Ovary (tissue), 9 donors: ENCODE measurements around the gene PAM. TPM values are rescaled to one million over a fixed set of nuclear protein-coding genes. Genes with fewer than 3 reads are reported as not detected.

Experiments
- DNase-seq, 5 donors: peaks; one replicate each; pipeline ENCODE4 v3.0.0-alpha.2; 2019 to 2020
- H3K27ac ChIP-seq, 2 donors: fragments of 200-600 bp; one replicate each; pipeline versions ENCODE4 v1.5.1 to v1.8.0; 2019 to 2022
- H3K27me3 ChIP-seq: fragments of 200-600 bp; one replicate; pipeline ENCODE4 v1.8.0; 2022
- H3K36me3 ChIP-seq: fragments of 200-600 bp; sonication (generic); one replicate; pipeline ENCODE4 v1.5.1; 2019
- H3K4me1 ChIP-seq: one replicate; pipeline ENCODE4 v1.8.1; 2013; ENCODE audit warnings: mild to moderate bottlenecking, moderate library complexity; ENCODE audit not compliant: insufficient read depth
- H3K4me3 ChIP-seq: fragments of 200-600 bp; sonication (generic); one replicate; pipeline ENCODE4 v1.5.1; 2017
- H3K9me3 ChIP-seq, 2 donors: fragments of 200-600 bp in 1 of 2; sonication (generic) in 1 of 2; one replicate each; pipeline versions ENCODE4 v1.5.1 to v1.8.1; 2013 to 2019; ENCODE audit warnings: mild to moderate bottlenecking in 1 of 2, moderate library complexity in 1 of 2
- CTCF ChIP-seq, 3 donors: fragments of 450-650 bp in 2 of 3; fragments of 200-600 bp in 1 of 3; IDR thresholded peaks; one replicate each; pipeline versions ENCODE4 v1.5.1 to v1.8.0; 2016 to 2022; ENCODE audit warnings: antibody characterized with exemption in 3 of 3, mild to moderate bottlenecking in 1 of 3
- EP300 ChIP-seq: sonication (generic); formaldehyde crosslinking; IDR thresholded peaks from one replicate; pipeline ENCODE4 v1.6.1; 2017; ENCODE audit warnings: antibody characterized with exemption
- POLR2A ChIP-seq: fragments of 450-650 bp; IDR thresholded peaks from one replicate; pipeline ENCODE4 v1.6.1; 2017; ENCODE audit warnings: antibody characterized with exemption, mild to moderate bottlenecking, moderate library complexity
- WGBS, 3 donors: extraction: QIAGEN DNeasy Blood & Tissue Kit in 1 of 3; methylation state at CpG; one replicate each; pipeline versions ENCODE4 v1.1.5 to v1.1.7; 2013 to 2017; 5-methylcytosine and 5-hydroxymethylcytosine counted together
- intact Hi-C, 4 donors: fragments of 100-400 bp; cut with DNase I; formaldehyde crosslinking; loops; one replicate each; pipeline versions ENCODE4 v1.11.0 to v1.15.1; 2022 to 2023
- polyA plus RNA-seq, 2 donors: library from polyadenylated mRNA; stranded (reverse); fragments of 200-250 nt in 1 of 2; fragments of 350-450 nt in 1 of 2; fragmentation: Illumina TruSeq in 1 of 2; extraction: RNeasy Lipid Tissue Mini Kit (QIAGEN cat#74804) in 1 of 2; gene quantifications; one replicate each; pipeline ENCODE4 v1.2.3, GENCODE V29; 2013 to 2014
- total RNA-seq, 7 donors: library from RNA; depleted of rRNA in 2 of 7; stranded (reverse); fragments of >200 nt in 2 of 7; fragmentation: NEBNext Ultra II Directional in 3 of 7; extraction: Animal tissue kit (Norgen Biotek cat#: 25700) in 3 of 7; gene quantifications; one replicate each; pipeline versions ENCODE4 v1.1.0 to v1.2.4, GENCODE V29; 2016 to 2023
- donor health status: DM: no; HTN: no; CAD: no; lungs with moderate emphysema.
- donor health status: DM: no; HTN: no; CAD: no.
- donor health status: Bipolar disorder and iron deficiency.
- donor health status: DM: yes; HTN: yes; CAD: no.
- donor health status: DM: no; HTN: no; CAD: no.
- donor health status: DM: yes; HTN: yes; CAD: no.

Gene PAM
- total and polyA plus RNA-seq, 9 donors = 124 to 431 (median 187) TPM

GRCh38 chr5:102922799-102923477 lies 167.8 kb downstream of the PAM start:
- no peaks in the 10 kb centered on the region for H3K27me3 ChIP-seq
- no peaks in the 10 kb centered on the region for H3K9me3 ChIP-seq
- no peak overlapping the region for H3K27ac ChIP-seq
- WGBS, 3 donors = 71 to 79% (median 74%) methylated on average over 4 of the region's 4 CpGs
- no peak for DNase-seq
- H3K36me3 ChIP-seq = no peaks in the 10 kb centered on the region
- H3K4me3 ChIP-seq = no peak overlapping the region
- TF ChIP-seq CTCF (IDR thresholded peaks at IDR 0.05) (no peak), EP300 (no peak), POLR2A (no peak)
- intact Hi-C loops = no loop called here
- H3K4me1 ChIP-seq = no peaks in the 10 kb centered on the region

GRCh38 chr5:102924963-102925362 lies 169.9 kb downstream of the PAM start:
- no peak overlapping the region for H3K27ac ChIP-seq
- H3K4me3 ChIP-seq = no peak overlapping the region
- no peak for TF ChIP-seq EP300
- TF ChIP-seq CTCF (IDR thresholded peaks at IDR 0.05) = no peak
- no peak for TF ChIP-seq POLR2A
- H3K4me1 ChIP-seq = no peaks in the 10 kb centered on the region
- no peaks in the 10 kb centered on the region for H3K9me3 ChIP-seq
- H3K27me3 ChIP-seq = no peaks in the 10 kb centered on the region
- no peaks in the 10 kb centered on the region for H3K36me3 ChIP-seq
- DNase-seq = no peak
- 70 to 81% (median 73%) methylated on average over 2 of the region's 2 CpGs for WGBS, 3 donors
- intact Hi-C loops = no loop called here

- no peaks in the 10 kb centered on the region for H3K27me3 ChIP-seq
- intact Hi-C loops = no loop called here
- 89 to 93% (median 93%) methylated on average over 6 of the region's 6 CpGs for WGBS, 3 donors
- no peak for DNase-seq
- no peak for TF ChIP-seq CTCF (IDR thresholded peaks at IDR 0.05)
- no peak for TF ChIP-seq POLR2A
- no peak for TF ChIP-seq EP300
- peaks cover 5% of the 10 kb centered on the region for H3K4me1 ChIP-seq
- no peaks in the 10 kb centered on the region for H3K36me3 ChIP-seq
- no peaks in the 10 kb centered on the region for H3K9me3 ChIP-seq
- H3K4me3 ChIP-seq = no peak overlapping the region
- H3K27ac ChIP-seq = no peak overlapping the region
Observed at GRCh38 chr5:102927007-102927406, 171.9 kb downstream of the PAM start.

- Histone ChIP-seq H3K27me3 (no peaks in the 10 kb centered on the region), H3K27ac (no peak overlapping the region), H3K36me3 (no peaks in the 10 kb centered on the region), H3K4me3 (no peak overlapping the region), H3K4me1 (peaks cover 7% of the 10 kb centered on the region), H3K9me3 (no peaks in the 10 kb centered on the region)
- intact Hi-C loops = no loop called here
- 92 to 95% (median 93%) methylated on average over 3 of the region's 3 CpGs for WGBS, 3 donors
- no peak for TF ChIP-seq CTCF (IDR thresholded peaks at IDR 0.05)
- no peak for TF ChIP-seq POLR2A
- no peak for TF ChIP-seq EP300
- DNase-seq = no peak
Observed at GRCh38 chr5:102930244-102930643, 175.1 kb downstream of the PAM start.
